PFSK-1 (cell line): ENCODE data around the gene SASH3.

Experiments used
- FOXP2 ChIP-seq: optimal IDR thresholded peaks from 2 replicates; pipeline ENCODE3; 2011; ENCODE audit warnings: borderline replicate concordance, control low read depth, inconsistent platforms; ENCODE audit not compliant: insufficient read depth; ENCODE audit errors: extremely low read length, extremely low read depth
- POLR2AphosphoS5 ChIP-seq: IDR thresholded peaks from 2 replicates; pipeline ENCODE4 v1.6.1; 2012; ENCODE audit warnings: low read depth, mild to moderate bottlenecking, control low read depth, low read length, moderate library complexity
- REST ChIP-seq, 2 experiments: IDR thresholded peaks; 2 replicates each; pipeline versions ENCODE4 v1.6.1 to v1.8.0; 2011 to 2012; ENCODE audit warnings: low read depth in 2 of 2, low read length in 2 of 2, control low read depth in 1 of 2, inconsistent platforms in 1 of 2, mild to moderate bottlenecking in 1 of 2, moderate library complexity in 1 of 2; ENCODE audit not compliant: insufficient read depth in 1 of 2
- SIN3A ChIP-seq: IDR thresholded peaks from 2 replicates; pipeline ENCODE4 v1.6.1; 2012; ENCODE audit warnings: mild to moderate bottlenecking, low read length, moderate library complexity, borderline replicate concordance; ENCODE audit not compliant: insufficient read depth
- TAF1 ChIP-seq: IDR thresholded peaks from 2 replicates; pipeline ENCODE4 v1.6.1; 2012; ENCODE audit warnings: low read length, control low read depth, borderline replicate concordance; ENCODE audit not compliant: insufficient read depth

Gene SASH3

GRCh38 chrX:129768186-129768585 is 11.6 kb upstream of the SASH3 start:
- TF ChIP-seq FOXP2, result no peak
- TF ChIP-seq REST (IDR thresholded peaks at IDR 0.05; ENCODE audit: insufficient read depth in 1 of 2, low read depth in 2 of 2, low read length in 2 of 2), result no peak

- TF ChIP-seq REST (IDR thresholded peaks at IDR 0.05; ENCODE audit: insufficient read depth in 1 of 2, low read depth in 2 of 2, low read length in 2 of 2), result no peak
- TF ChIP-seq TAF1, result no peak
- no peak for TF ChIP-seq FOXP2
Measured at GRCh38 chrX:129768586-129769466, 10.9 kb upstream of the SASH3 start.

- TF ChIP-seq REST (IDR thresholded peaks at IDR 0.05; ENCODE audit: insufficient read depth in 1 of 2, low read depth in 2 of 2, low read length in 2 of 2) (no peak), TAF1 (no peak), POLR2AphosphoS5 (no peak), SIN3A (no peak), FOXP2 (no peak)
Measured at GRCh38 chrX:129769467-129770154, 10.1 kb upstream of the SASH3 start.

GRCh38 chrX:129771266-129771995 is 8.3 kb upstream of the SASH3 start:
- TF ChIP-seq POLR2AphosphoS5 (no peak), FOXP2 (no peak), SIN3A (no peak), TAF1 (no peak), REST (IDR thresholded peaks at IDR 0.05; ENCODE audit: insufficient read depth in 1 of 2, low read depth in 2 of 2, low read length in 2 of 2) (no peak)
